GM10266 (cell line): ENCODE results near the gene FAM240A.

Experiments
- DNase-seq: peaks from one replicate; pipeline ENCODE4 v3.0.0; 2012; ENCODE audit errors: extremely low spot score
- CTCF ChIP-seq: IDR thresholded peaks from 2 replicates; pipeline ENCODE4 v1.5.1; 2012; ENCODE audit warnings: mild to moderate bottlenecking, low read depth; ENCODE audit not compliant: control insufficient read depth, insufficient read depth; ENCODE audit errors: missing control alignments

FAM240A gene

DNA sequence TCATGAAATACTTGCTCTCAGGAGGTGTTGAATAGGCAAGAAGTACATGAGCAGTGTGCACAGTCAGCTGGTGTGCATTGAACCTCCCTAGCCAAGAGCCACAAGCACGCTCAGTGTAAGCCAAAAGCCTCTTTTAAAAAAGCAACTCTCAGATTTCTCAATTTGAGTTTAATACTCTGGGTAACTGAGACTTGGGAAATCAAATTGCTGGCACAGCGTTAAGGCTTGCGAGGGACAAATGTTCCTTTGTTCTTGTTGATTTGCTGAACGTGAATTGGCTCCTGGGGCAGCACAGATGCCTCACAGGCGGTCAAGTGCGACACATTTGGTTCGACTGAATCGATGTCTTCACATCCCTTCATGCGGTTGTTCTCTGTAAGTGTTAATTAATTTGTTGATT, at the start of gene FAM240A:
FAM240A (plus strand) TSS at position 202 of the 400 bp plus-strand sequence; CDS start at position 361, 159 bp downstream.
- no peak for DNase-seq
- no peak for TF ChIP-seq CTCF

GRCh38 chr3:46564190-46565021, 47.9 kb upstream of the FAM240A start:
- DNase-seq, result no peak
- no peak for TF ChIP-seq CTCF

- no peak for DNase-seq
- TF ChIP-seq CTCF, result no peak
These were observed 47.2 kb upstream of the FAM240A start for GRCh38 chr3:46565077-46565476.

GRCh38 chr3:46565607-46566039, 46.7 kb upstream of the FAM240A start:
- no peak for TF ChIP-seq CTCF
- DNase-seq, result no peak

- no peak for DNase-seq
- no peak for TF ChIP-seq CTCF
These were observed 46.2 kb upstream of the FAM240A start, which contains the start of gene LRRC2 for GRCh38 chr3:46566040-46566641. Gene LRRC2 (minus strand): TSS chr3:46566302. CDS start chr3:46551591, 14,711 bp downstream.

- DNase-seq, result no peak
- no peak for TF ChIP-seq CTCF
These were observed 40.6 kb upstream of the FAM240A start for GRCh38 chr3:46571684-46572083.

GRCh38 chr3:46573701-46574100, 38.6 kb upstream of the FAM240A start:
- TF ChIP-seq CTCF, result no peak
- no peak for DNase-seq
